DMS 273 treated with DMSO at 0.1 percent for 48 hours (cell line): Measurements from ENCODE around the gene DNAJC24.
"Not testable (repeated sequence)": the region's sequence is repeated elsewhere in the genome, so short reads cannot be mapped to it uniquely, and the experiment has no call there.

Experiments used
- DNase-seq: peaks from one replicate; lab custom pipeline; 2025; lab: John Stamatoyannopoulos, UW

Gene DNAJC24, protein sequence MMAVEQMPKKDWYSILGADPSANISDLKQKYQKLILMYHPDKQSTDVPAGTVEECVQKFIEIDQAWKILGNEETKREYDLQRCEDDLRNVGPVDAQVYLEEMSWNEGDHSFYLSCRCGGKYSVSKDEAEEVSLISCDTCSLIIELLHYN

DNA sequence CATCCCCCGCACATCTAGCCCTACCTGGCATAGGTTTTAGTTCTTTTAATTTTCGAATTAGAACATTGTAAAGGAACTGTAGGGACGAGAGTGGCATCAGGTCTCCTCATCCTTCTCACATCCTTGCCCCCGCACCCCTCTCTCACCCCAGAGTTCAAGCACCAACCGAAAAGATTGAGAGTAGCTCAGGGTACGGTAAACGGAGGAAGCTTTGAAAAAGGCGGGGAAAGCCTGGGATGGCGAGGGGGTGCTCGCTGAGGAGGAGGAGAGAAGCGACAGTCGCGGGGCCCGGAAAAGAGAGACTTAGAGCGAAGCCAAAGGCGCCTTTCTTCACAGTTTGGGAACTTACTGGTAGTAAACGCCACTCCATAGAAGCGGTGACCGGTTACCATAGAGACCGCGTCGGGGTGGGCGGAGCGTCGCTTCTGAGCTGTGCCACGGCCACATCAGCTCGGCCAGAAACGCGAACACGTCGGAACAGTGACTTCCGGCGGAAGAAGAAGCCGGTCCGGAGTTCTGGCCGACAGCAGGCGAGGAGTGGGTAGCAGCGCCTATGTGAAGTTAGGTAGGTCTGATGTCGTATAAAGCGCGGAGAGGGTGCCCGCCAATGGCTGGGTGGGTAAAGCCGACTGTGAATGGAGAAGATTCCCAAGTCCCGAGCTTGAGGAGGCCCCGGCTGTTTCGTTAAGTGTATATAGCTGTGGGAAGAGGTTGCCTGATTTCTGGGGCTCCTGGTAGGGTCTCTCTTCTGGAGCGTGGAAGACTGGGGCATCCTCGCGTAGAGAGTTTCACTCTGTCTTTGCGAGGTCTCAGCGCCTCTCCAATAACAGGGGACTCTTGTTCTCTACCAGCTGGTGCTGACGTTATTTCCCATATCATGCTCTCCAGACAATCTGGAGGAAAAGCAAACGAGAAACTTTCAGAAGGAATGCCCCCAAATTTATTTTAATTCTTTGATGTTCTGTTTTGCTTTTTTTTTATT lies at the start of gene DNAJC24, which contains the start of gene DCDC1:
Gene DNAJC24 (plus strand): TSS at position 513 of the 982 bp plus-strand sequence. CDS start 889 bp downstream, outside the sequence.
Gene DCDC1 (minus strand): TSS at position 392 of the 982 bp plus-strand sequence. CDS start 41,459 bp downstream, outside the sequence.
- peak; percentile 83 for DNase-seq

DNA sequence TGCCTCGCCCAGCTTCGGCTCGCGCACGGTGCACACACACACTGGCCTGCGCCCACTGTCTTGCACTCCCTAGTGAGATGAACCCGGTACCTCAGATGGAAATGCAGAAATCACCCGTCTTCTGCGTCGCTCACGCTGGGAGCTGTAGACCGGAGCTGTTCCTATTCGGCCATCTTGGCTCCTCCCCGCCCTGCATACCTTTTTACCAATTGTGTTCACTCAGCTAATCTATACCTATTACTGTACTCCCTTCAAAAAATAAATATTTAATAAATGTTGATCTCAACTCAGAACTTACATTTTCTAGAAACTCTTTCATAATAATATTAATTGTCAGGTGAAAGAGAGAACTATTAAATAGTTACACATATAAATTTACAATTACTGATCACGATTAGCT lies 48.2 kb upstream of the DNAJC24 start:
- not testable (repeated sequence) for DNase-seq

GRCh38 chr11:31323145-31323544 lies 46.5 kb upstream of the DNAJC24 start:
- no peak for DNase-seq

- DNase-seq, result no peak
Measured at GRCh38 chr11:31325160-31325559, 44.5 kb upstream of the DNAJC24 start.

GRCh38 chr11:31326470-31327148 lies 43.1 kb upstream of the DNAJC24 start:
- no peak for DNase-seq

DNA sequence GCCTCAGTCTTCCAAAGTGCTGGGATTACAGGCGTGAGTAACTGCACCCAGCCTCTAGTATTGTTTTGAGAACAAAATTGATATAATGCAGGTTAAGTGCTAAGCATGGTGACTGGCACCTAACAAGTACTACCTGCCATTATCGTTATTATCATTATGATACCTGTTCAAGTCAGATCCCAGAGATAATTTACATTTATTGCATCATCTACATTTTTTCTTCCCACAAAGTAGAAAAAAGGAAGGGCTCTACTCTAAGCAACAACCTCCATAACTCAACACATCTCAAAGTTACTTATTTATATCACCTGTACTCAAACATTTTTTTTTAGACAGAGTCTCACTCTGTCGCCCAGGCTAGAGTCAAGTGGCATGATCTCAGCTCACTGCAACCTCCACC lies 42.2 kb upstream of the DNAJC24 start:
- DNase-seq, result no peak

DNA sequence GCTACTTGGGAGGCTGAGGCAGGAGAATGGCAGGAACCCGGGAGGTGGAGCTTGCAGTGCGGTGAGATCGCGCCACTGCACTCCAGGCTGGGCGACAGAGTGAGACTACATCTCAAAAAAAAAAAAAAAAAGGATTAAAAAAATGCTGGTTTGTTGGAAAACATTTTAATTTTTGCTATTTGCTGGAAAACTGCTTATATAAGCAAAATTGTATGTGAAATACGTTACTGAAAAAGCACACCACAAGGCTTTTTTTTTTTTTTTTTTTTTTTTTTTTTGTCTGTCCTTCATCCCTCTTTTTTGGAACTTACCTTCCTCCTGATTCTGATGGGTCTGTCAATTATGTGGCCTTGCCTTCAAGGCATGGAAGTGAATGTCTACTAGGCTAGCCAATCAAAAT lies 41.0 kb upstream of the DNAJC24 start:
- no peak for DNase-seq

GRCh38 chr11:31337806-31338205 lies 31.9 kb upstream of the DNAJC24 start:
- no peak for DNase-seq

- DNase-seq, result no peak
Measured at GRCh38 chr11:31340903-31341572, 28.6 kb upstream of the DNAJC24 start.

DNA sequence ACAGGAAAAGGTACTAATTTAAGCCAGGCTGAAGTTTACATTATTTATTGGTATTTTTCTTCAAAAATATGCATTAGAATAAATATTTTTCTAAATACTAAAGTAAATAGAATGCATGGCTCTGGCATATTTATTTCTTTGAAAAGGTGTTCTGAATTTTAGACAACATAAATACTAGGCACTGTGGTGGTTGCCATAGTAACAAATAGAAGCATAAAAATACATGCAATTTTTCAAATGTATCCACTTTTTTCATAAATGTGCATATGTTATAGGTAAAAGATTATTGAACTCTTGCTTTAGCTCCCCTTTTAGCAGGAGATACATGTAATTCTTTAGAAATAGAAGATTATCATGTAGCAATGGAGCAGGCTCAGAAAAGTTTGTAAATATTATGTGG lies 18.5 kb upstream of the DNAJC24 start:
- DNase-seq, result no peak

DNA sequence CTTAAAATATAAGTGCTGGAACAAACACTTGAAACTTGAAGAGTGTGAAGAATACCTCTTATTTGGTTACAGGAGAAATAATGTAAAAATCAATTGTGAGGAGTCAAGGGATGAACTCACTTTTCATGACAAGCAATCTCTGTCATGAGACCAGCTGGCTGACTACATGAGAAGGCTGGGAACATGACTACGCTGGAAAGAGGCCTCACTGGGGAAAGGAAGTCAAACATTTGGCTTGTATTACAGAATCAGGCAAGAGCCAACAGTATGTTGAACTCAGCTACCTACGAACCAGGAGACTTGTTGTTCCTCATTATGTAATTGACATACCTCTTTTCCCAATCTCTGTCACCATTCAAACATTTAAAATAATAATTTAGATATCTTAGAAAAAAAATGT lies 14.5 kb upstream of the DNAJC24 start:
- DNase-seq, result no peak

DNA sequence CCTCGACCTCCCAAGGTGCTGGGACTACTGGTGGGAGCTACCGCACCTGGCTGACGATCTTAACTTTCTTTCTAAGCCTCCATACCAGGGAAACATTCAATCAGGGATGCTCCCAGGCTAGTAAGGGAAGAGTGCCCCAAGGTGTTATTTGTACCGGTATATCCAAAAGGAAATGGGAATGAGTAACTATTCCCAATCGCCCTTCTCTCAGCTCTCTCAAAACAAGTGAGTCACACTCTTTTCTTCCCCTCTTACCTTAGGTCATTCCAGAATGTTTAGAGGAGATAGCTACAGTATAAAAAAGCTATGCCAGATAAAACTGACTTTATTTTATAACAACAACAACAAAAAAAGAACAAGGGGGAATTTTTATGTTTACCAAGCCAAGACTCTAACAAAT lies 13.8 kb upstream of the DNAJC24 start:
- no peak for DNase-seq

DNA sequence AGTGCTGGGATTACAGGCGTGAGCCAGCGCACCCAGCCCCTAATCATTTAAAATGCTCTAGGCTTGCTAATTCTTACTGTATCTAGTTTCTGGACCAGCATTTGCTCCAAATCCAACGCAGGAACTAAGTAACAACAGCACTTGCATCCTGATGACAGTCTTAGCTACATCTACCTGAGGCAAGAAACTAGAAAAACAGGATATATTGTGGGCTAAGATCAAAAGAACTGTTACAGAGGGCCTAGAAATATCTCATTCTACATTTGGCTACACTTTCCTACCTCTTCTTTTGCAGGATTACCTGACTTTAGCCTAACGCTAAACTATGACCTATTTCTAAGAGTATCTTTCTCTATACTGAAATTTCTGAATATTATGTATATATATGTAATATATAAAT lies 7.9 kb upstream of the DNAJC24 start:
- no peak for DNase-seq

GRCh38 chr11:31366795-31367194 lies 2.9 kb upstream of the DNAJC24 start:
- DNase-seq, result no peak

DNA sequence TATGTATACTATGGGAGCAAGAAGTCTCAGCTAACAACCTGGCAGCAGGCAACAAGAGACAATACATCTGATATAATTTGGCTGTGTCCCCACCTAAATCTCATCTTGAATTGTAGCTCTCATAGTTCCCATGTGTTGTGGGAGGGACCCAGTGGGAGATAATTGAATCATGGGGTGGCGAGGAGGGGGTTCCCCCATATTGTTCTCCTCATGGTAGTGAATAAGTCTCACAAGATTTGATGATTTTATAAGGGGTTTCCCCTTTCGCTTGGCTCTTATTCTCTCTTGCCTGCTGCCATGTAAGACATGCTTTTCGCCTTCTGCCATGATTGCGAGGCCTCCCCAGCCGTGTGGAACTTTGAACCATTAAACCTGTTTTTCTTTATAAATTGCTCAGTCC lies 6.2 kb downstream of the DNAJC24 start:
- no peak for DNase-seq

DNA sequence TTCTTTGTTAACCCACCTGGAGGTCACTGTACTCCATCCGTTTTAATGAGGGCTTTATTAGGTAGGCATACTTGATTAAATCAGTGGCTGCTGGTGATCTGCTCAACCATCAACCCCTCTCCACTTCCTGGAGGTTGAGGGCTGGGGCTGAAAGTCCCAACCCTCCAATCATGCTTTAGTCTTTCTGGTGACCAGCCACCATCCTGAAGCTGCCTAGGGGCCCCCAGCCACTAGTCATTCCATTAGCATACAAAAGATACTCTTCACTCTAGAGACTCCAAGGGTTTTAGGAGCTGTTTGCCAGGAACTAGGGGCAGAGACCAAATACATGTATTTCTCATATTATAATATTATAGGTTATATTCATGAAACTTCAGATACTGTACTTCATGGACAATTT lies 13.5 kb downstream of the DNAJC24 start:
- DNase-seq, result no peak

DNA sequence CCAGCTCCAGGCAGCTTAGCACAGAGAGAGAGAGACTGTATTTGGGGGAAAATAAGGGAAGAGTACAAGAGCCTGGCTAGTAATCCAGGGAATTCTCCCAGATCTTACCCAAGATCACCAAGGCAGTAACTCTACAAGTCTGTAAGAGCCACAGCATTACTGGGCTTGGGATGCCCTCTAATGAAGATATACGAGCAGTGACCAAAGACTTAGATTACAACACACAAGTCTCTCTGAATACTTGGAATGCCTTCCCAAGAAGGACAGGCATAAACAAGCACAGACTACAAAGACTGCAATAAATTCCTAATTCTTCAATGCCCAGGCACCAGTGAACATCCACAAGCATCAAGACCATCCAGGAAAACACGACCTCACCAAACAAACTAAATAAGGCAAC lies 17.7 kb downstream of the DNAJC24 start:
- DNase-seq, result no peak

- DNase-seq, result peak; percentile 1
Measured at GRCh38 chr11:31397239-31397834, 27.7 kb downstream of the DNAJC24 start.

DNA sequence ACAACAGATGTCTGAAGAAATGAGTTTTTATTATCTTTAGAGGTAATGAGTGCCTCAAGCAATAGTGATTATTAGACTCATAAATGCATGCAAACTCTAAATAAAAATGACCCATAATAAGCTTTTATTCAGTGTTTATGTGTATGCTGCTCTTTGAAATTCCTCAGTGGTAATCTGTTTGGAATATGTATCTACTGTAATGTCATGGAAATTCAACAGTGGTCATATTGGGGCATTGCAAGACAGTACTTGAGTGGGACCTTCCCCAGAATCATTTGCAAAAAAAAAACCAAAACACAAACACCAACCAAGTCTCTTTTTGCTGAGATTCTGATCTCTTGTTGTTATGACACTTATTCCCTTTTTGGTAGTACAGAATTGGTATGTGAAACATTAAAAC lies 35.0 kb downstream of the DNAJC24 start:
- DNase-seq, result no peak

GRCh38 chr11:31408201-31408600 lies 38.5 kb downstream of the DNAJC24 start:
- DNase-seq, result no peak

GRCh38 chr11:31412946-31413345 lies 43.3 kb downstream of the DNAJC24 start:
- no peak for DNase-seq

DNA sequence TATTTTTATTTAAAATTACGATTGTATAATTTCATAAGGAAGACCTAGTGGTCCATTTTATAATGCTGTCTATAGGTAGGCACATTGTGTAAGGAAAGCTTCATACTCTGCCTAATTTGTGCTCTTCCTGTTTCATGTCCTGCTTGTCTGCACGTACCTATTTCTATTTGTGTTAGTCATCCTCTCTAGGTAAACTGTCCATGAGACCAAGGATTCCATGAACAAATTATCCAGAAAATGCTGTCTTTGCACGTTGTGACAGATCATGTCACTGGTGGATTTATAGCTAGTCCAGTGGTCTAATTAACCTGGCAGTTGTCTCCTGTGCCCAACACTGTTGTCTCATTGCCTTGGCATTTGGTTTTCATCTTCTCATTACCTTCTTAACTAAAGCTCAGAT lies 44.7 kb downstream of the DNAJC24 start:
- DNase-seq, result no peak
